Prostate gland (tissue), 2 donors: Measurements from ENCODE around the gene SEMA5A. TPM values are rescaled to one million over a fixed set of nuclear protein-coding genes. Genes with fewer than 3 reads are reported as not detected.

Source experiments
- DNase-seq: peaks from one replicate; pipeline ENCODE4 v3.0.0-alpha.2; 2019; ENCODE audit warnings: low spot score
- H3K27ac ChIP-seq, 2 donors: fragments of 200-600 bp; sonication (generic); 2 replicates each; pipeline ENCODE4 v1.5.1; 2017 to 2019
- H3K27me3 ChIP-seq: fragments of 200-600 bp; sonication (generic); replicated peaks from 2 replicates; pipeline ENCODE4 v1.5.1; 2019; ENCODE audit not compliant: insufficient read depth
- H3K36me3 ChIP-seq, 2 donors: fragments of 200-600 bp; sonication (generic); 1 replicate in 1 of 2; 2 replicates in 1 of 2; pipeline versions ENCODE4 v1.5.1 to v1.8.1; 2017 to 2019
- H3K4me1 ChIP-seq: fragments of 200-600 bp; sonication (generic); replicated peaks from 2 replicates; pipeline ENCODE4 v1.5.1; 2019
- H3K4me3 ChIP-seq, 2 donors: fragments of 200-600 bp; sonication (generic); 2 replicates each; pipeline ENCODE4 v1.5.1; 2017 to 2019
- H3K9me3 ChIP-seq: fragments of 200-600 bp; sonication (generic); 2 replicates; pipeline ENCODE4 v1.5.1; 2017
- POLR2A ChIP-seq: fragments of 450-650 bp; IDR thresholded peaks from one replicate; pipeline ENCODE4 v1.6.1; 2016; ENCODE audit warnings: antibody characterized with exemption, mild to moderate bottlenecking
- POLR2AphosphoS5 ChIP-seq: sonication (generic); formaldehyde crosslinking; IDR thresholded peaks from one replicate; pipeline ENCODE4 v1.6.1; 2017; ENCODE audit warnings: antibody characterized with exemption
- WGBS: methylation state at CpG from one replicate; pipeline ENCODE4 v1.1.5; 2018; 5-methylcytosine and 5-hydroxymethylcytosine counted together
- intact Hi-C: fragments of 100-400 bp; cut with DNase I; formaldehyde crosslinking; loops from one replicate; pipeline ENCODE4 v1.14.2; 2022
- total RNA-seq, 2 donors: library from RNA; depleted of rRNA; stranded (reverse); fragments of >200 nt; gene quantifications; one replicate each; pipeline ENCODE4 v1.1.0, GENCODE V29; 2016
- TF ChIP-seq, protein P1 (sequence below), 4 experiments: fragments of 200-600 bp in 2 of 4; fragments of 450-650 bp in 2 of 4; sonication (generic) in 2 of 4; IDR thresholded peaks; 1 replicate in 3 of 4; 2 replicates in 1 of 4; pipeline ENCODE4 v1.5.1; 2016 to 2019; ENCODE audit warnings: antibody characterized with exemption in 4 of 4, mild to moderate bottlenecking in 2 of 4, moderate library complexity in 2 of 4

SEMA5A gene
- total RNA-seq, 2 donors from 2014 or later: 4.5 to 21.7 TPM

DNA sequence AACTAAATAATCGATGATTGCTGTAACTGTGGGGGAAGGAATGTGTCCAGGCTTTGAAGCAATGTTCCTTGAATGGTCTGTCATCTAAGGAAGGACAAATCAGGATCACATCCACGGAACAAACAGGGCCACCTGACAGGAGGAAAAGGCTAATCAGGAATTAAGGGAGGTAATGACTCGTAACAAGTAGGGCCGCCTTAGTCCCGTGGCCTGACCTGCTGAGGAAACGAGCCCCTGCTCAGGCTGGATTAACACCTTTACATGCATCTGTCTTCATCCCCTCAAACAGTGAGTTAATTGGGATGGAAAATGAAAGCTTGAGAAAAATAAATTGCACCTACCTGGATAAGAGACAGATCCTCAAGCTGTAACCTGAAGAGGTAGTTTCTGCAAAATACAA, 227.8 kb downstream of the SEMA5A start:
- H3K4me1 ChIP-seq: no peaks in the 10 kb centered on the region
- intact Hi-C loops: no loop called here
- 88% methylated on average over 6 of the region's 6 CpGs for WGBS

DNA sequence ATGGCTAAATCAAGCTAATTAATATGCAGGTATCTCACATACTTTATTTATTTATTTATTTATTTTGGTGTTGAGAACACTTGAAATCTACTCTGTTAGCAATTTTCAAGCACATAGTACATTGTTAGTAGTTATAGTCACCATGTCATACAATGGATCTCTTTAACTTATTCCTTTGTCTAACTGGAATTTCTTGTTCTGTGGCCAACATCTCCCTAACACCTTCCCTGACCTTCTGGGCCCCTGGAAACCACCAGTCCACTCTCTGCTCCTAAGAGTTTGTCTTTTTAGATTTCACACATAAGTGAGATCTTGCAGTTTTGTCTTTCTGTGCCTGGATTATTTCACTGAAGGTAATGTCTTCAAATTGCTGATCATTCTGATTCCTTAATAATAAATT, 229.1 kb downstream of the SEMA5A start:
- no peak for DNase-seq
- TF ChIP-seq POLR2A: no peak
- TF ChIP-seq, protein P1, sequence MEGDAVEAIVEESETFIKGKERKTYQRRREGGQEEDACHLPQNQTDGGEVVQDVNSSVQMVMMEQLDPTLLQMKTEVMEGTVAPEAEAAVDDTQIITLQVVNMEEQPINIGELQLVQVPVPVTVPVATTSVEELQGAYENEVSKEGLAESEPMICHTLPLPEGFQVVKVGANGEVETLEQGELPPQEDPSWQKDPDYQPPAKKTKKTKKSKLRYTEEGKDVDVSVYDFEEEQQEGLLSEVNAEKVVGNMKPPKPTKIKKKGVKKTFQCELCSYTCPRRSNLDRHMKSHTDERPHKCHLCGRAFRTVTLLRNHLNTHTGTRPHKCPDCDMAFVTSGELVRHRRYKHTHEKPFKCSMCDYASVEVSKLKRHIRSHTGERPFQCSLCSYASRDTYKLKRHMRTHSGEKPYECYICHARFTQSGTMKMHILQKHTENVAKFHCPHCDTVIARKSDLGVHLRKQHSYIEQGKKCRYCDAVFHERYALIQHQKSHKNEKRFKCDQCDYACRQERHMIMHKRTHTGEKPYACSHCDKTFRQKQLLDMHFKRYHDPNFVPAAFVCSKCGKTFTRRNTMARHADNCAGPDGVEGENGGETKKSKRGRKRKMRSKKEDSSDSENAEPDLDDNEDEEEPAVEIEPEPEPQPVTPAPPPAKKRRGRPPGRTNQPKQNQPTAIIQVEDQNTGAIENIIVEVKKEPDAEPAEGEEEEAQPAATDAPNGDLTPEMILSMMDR (IDR thresholded peaks at IDR 0.05): no peak
- no peak for TF ChIP-seq POLR2AphosphoS5
- Histone ChIP-seq H3K27ac (no peak overlapping the region), H3K4me1 (no peaks in the 10 kb centered on the region), H3K4me3 (no peak overlapping the region), H3K9me3 (no peaks in the 10 kb centered on the region), H3K27me3 (no peaks in the 10 kb centered on the region), H3K36me3 (no peaks in the 10 kb centered on the region)
- intact Hi-C loops: no loop called here

More for the DNA sequence above, 227.8 kb downstream of the SEMA5A start:
- TF ChIP-seq POLR2A: no peak
- no peak for TF ChIP-seq POLR2AphosphoS5
- TF ChIP-seq, protein P1 (IDR thresholded peaks at IDR 0.05): no peak
- H3K27me3 ChIP-seq: no peaks in the 10 kb centered on the region
- H3K9me3 ChIP-seq: no peaks in the 10 kb centered on the region
- H3K4me3 ChIP-seq: no peak overlapping the region
- no peak for DNase-seq
- H3K36me3 ChIP-seq: no peaks in the 10 kb centered on the region
- H3K27ac ChIP-seq: no peak overlapping the region

DNA sequence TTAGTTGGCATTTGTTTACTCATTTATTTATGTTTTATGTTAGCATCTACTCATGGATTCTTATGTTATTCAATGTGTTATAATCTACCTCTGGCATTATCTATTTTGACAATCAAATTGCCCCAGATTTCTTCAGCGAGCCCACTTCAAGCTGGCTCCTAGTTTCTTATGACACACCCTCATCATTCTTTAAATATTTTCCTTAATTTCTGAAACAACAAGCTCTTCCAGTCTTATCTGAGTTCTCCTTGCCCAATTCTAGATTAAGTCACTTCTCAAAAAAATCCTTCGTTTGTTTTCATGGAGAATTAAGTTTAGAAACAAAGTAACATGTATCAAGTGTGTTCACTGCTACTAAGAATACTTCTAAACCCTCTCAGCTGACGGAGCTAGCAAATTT, 229.8 kb downstream of the SEMA5A start:
- H3K27ac ChIP-seq: no peak overlapping the region
- H3K4me1 ChIP-seq: no peaks in the 10 kb centered on the region
- 86% methylated on average over 3 of the region's 3 CpGs for WGBS
- DNase-seq: no peak
- intact Hi-C loops: no loop called here
- TF ChIP-seq, protein P1 (IDR thresholded peaks at IDR 0.05): no peak
- TF ChIP-seq POLR2A: no peak
- no peak for TF ChIP-seq POLR2AphosphoS5
- no peaks in the 10 kb centered on the region for H3K9me3 ChIP-seq
- no peaks in the 10 kb centered on the region for H3K27me3 ChIP-seq
- no peak overlapping the region for H3K4me3 ChIP-seq
- no peaks in the 10 kb centered on the region for H3K36me3 ChIP-seq

DNA sequence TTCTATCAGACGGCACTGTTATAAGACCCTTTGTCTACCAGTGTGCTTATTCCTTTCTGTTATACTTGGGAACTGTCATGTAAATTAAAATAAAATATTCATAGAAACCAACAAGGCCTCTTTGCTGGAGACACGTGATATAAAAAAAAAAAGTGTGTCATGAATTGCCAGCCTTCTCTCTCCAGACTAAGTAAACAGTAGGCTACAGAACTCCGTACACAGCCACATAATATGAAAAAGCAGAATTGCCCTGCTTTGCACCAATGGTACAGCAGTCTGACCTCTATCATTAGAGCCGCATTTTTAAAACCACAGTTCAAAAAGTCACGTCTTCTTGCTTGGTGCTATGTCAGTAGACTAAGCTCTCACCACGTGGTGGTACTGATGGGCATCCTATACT, 231.3 kb downstream of the SEMA5A start:
- TF ChIP-seq POLR2A: no peak
- TF ChIP-seq, protein P1 (IDR thresholded peaks at IDR 0.05): no peak
- TF ChIP-seq POLR2AphosphoS5: no peak
- Histone ChIP-seq H3K9me3 (no peaks in the 10 kb centered on the region), H3K4me1 (no peaks in the 10 kb centered on the region), H3K4me3 (no peak overlapping the region), H3K36me3 (no peaks in the 10 kb centered on the region), H3K27me3 (no peaks in the 10 kb centered on the region), H3K27ac (no peak overlapping the region)
- no peak for DNase-seq
- intact Hi-C loops: no loop called here
- WGBS: 69% methylated on average over 6 of the region's 6 CpGs

DNA sequence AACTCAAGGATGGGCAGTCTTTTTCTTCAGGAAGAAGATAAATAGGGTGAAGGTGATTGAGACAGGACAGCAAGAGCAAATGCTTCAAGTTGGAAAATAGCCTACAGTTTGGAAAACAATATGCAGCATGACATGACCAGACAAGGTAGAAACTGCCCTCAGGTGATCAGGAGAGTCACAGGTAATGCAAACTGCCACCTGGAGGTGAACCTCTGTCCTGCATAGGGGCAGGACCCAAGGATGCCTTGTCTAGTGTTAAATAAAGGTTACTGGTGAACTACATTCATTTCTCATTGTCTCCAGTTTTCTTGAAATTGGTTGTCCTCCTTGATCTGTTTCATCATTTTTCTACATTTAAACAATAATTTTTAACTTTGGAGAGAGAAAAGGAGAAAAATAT, 232.1 kb downstream of the SEMA5A start:
- H3K4me3 ChIP-seq: no peak overlapping the region
- no peak overlapping the region for H3K27ac ChIP-seq
- TF ChIP-seq, protein P1 (IDR thresholded peaks at IDR 0.05): no peak
- no peak for TF ChIP-seq POLR2A
- no peak for TF ChIP-seq POLR2AphosphoS5
- H3K4me1 ChIP-seq: no peaks in the 10 kb centered on the region
- H3K36me3 ChIP-seq: no peaks in the 10 kb centered on the region
- H3K27me3 ChIP-seq: no peaks in the 10 kb centered on the region
- intact Hi-C loops: no loop called here
- no peak for DNase-seq
- H3K9me3 ChIP-seq: no peaks in the 10 kb centered on the region
